Breast epithelium (tissue), 4 donors: ENCODE results near the gene EGR4. TPM values are rescaled to one million over a fixed set of nuclear protein-coding genes. Genes with fewer than 3 reads are reported as not detected.

ENCODE experiments used
- DNase-seq, 2 donors: peaks; one replicate each; pipeline ENCODE4 v3.0.0-alpha.2; 2019; ENCODE audit warnings: low spot score in 2 of 2
- H3K27ac ChIP-seq, 2 donors: fragments of 200-600 bp; sonication (generic) in 1 of 2; one replicate each; pipeline ENCODE4 v1.5.1; 2016 to 2019; ENCODE audit warnings: mild to moderate bottlenecking in 1 of 2
- H3K27me3 ChIP-seq, 2 donors: fragments of 200-600 bp; sonication (generic) in 1 of 2; one replicate each; pipeline versions ENCODE4 v1.5.1 to v1.6.0; 2017 to 2019; ENCODE audit warnings: control low read depth in 1 of 2, mild to moderate bottlenecking in 1 of 2
- H3K36me3 ChIP-seq: fragments of 200-600 bp; one replicate; pipeline ENCODE4 v1.5.1; 2019
- H3K4me1 ChIP-seq, 2 donors: fragments of 200-600 bp; sonication (generic); one replicate each; pipeline ENCODE4 v1.5.1; 2016 to 2019; ENCODE audit warnings: control low read depth in 1 of 2
- H3K4me3 ChIP-seq, 3 donors: fragments of 200-600 bp; sonication (generic); 1 replicate in 2 of 3; 2 replicates in 1 of 3; pipeline ENCODE4 v1.5.1; 2016 to 2019; ENCODE audit warnings: mild to moderate bottlenecking in 3 of 3, moderate library complexity in 2 of 3
- H3K9me3 ChIP-seq, 2 donors: fragments of 200-600 bp; sonication (generic) in 1 of 2; one replicate each; pipeline ENCODE4 v1.5.1; 2016 to 2019; ENCODE audit warnings: control low read depth in 1 of 2
- POLR2A ChIP-seq: fragments of 450-650 bp; IDR thresholded peaks from one replicate; pipeline ENCODE4 v1.6.1; 2016; ENCODE audit warnings: antibody characterized with exemption, mild to moderate bottlenecking, moderate library complexity
- POLR2AphosphoS5 ChIP-seq, 3 donors: sonication (generic); formaldehyde crosslinking; IDR thresholded peaks; one replicate each; pipeline ENCODE4 v1.6.1; 2017; ENCODE audit warnings: antibody characterized with exemption in 3 of 3
- intact Hi-C: fragments of 100-400 bp; cut with DNase I; formaldehyde crosslinking; loops from one replicate; pipeline ENCODE4 v1.15.1; 2023; ENCODE audit warnings: low total_unique reads
- total RNA-seq, 3 donors: library from RNA; depleted of rRNA; stranded (reverse); fragments of >200 nt; gene quantifications; one replicate each; pipeline ENCODE4 v1.1.0, GENCODE V29; 2016
- TF ChIP-seq, protein P1 (sequence below), 3 donors: fragments of 450-650 bp; IDR thresholded peaks; one replicate each; pipeline ENCODE4 v1.5.1; 2016 to 2017; ENCODE audit warnings: antibody characterized with exemption in 3 of 3, mild to moderate bottlenecking in 3 of 3, moderate library complexity in 3 of 3

EGR4 gene
- total RNA-seq, 3 donors from 2014 or later, result not detected

DNA sequence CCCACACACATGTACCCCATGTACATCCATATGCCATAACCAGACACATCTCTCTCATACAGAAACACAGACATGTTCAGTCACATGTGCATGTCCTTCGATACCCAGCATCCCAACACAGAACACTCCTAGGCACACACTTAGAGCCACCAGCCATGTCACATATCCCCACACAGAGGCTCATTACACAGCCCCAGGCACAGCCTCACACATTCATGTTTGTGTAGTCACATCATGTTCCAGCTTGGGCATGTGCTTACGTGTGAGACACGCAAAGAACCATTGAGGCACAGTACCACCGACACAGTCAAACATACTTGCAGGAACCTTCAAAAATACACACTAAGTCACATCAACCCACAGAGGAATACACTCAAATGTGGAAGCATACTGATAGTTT lies 26.3 kb downstream of the EGR4 start:
- DNase-seq, result no peak
- no peaks in the 10 kb centered on the region for H3K9me3 ChIP-seq
- no peak overlapping the region for H3K27ac ChIP-seq
- H3K4me1 ChIP-seq, result peaks cover 0 to 5% of the 10 kb centered on the region in 2 donors
- H3K36me3 ChIP-seq, result no peaks in the 10 kb centered on the region
- H3K4me3 ChIP-seq, result no peak overlapping the region
- TF ChIP-seq, protein P1, sequence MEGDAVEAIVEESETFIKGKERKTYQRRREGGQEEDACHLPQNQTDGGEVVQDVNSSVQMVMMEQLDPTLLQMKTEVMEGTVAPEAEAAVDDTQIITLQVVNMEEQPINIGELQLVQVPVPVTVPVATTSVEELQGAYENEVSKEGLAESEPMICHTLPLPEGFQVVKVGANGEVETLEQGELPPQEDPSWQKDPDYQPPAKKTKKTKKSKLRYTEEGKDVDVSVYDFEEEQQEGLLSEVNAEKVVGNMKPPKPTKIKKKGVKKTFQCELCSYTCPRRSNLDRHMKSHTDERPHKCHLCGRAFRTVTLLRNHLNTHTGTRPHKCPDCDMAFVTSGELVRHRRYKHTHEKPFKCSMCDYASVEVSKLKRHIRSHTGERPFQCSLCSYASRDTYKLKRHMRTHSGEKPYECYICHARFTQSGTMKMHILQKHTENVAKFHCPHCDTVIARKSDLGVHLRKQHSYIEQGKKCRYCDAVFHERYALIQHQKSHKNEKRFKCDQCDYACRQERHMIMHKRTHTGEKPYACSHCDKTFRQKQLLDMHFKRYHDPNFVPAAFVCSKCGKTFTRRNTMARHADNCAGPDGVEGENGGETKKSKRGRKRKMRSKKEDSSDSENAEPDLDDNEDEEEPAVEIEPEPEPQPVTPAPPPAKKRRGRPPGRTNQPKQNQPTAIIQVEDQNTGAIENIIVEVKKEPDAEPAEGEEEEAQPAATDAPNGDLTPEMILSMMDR (IDR thresholded peaks at IDR 0.05), result no peak
- TF ChIP-seq POLR2A (no peak), POLR2AphosphoS5 (IDR thresholded peaks at IDR 0.05) (no peak)
- intact Hi-C loops, result loop anchor here (1.0 kb wide), 1 partner anchor 20 kb away; no protein-coding TSS in a partner anchor
- no peaks in the 10 kb centered on the region for H3K27me3 ChIP-seq

DNA sequence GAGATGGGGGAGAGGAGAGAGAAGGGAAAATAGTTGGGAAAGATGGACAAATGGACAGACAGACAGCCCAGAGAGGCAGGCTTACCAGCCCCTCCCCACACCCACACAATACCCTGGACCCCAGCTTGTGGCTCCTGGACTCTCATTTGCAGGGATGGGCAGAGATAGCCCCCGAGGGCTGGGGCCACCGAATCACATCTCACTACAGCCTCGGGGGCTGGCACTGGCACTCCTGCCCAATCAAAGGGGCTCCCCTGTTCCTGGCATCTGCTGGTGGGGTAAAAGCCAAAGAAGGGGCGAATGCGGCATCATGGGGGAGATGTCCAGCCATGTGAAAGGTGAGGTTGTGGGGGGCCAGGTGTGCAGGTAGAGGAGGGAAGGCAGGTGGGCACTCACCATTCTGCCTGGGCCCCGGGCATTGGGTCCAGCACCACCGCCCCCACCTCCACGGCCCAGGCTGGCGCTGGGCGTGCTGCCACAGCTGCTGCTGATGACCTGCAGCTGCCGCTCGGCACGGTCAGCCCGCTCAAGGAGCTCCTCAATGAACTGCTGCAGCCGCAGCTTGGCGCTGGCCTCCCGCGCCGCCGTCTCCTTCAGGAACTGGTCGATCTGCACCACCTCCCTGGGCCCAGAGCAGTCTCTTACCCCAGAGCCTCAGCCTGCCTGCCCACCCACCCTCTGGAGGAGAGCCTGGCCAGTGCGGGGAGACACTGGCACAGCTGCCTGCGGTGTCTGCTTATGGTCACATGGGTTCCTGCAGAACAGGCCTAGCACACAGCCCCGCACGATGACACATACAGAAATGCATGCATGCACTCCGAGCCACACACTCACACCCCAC lies 27.1 kb downstream of the EGR4 start:
- no peaks in the 10 kb centered on the region for H3K9me3 ChIP-seq
- no peaks in the 10 kb centered on the region for H3K36me3 ChIP-seq
- no peak for TF ChIP-seq POLR2A
- H3K4me1 ChIP-seq, result peaks cover 0 to 5% of the 10 kb centered on the region in 2 donors
- no peak overlapping the region for H3K27ac ChIP-seq
- intact Hi-C loops, result no loop called here
- no peak for DNase-seq
- no peaks in the 10 kb centered on the region for H3K27me3 ChIP-seq
- no peak overlapping the region for H3K4me3 ChIP-seq

DNA sequence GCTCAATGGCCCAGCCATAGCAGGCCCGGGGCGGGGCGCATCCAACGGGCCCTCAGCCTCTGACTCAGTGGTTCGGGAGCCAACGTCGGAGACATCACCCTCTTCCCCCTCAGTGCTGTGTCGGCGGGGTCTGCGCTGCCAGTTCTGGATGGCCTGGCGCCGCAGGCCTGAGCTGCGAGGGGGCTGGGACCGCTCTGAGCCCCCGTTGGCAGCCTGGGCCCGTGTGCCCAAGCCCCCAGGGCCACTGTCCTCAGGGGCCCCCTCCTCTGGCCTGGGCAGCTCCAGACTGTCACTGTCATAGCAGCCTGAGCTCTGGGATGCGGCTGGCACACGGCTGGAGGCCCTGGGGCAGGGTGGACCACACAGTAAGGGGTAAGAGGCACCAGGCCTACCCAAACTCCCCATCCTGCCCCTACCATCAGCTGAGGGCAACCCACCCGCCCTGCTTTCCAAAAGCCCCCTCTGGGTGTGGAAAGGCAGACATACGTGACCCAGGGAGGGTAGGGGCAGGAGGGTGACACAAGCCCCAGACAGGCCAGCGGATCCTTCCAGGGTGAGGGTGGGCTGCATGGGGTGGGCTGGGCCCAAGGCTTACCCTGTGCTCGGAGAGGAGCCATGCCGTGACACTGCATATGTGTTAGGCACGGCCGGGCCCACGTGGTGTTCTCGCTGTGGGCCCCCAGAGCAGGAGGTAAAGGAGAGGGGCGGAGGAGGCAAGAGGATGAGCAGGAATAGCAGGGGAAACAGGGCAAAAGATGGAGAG lies 27.9 kb downstream of the EGR4 start:
- no peaks in the 10 kb centered on the region for H3K36me3 ChIP-seq
- no peak overlapping the region for H3K27ac ChIP-seq
- no peaks in the 10 kb centered on the region for H3K9me3 ChIP-seq
- H3K4me1 ChIP-seq, result peaks cover 0 to 5% of the 10 kb centered on the region in 2 donors
- TF ChIP-seq, protein P1 (IDR thresholded peaks at IDR 0.05), result no peak
- TF ChIP-seq POLR2A (no peak), POLR2AphosphoS5 (IDR thresholded peaks at IDR 0.05) (no peak)
- no peak for DNase-seq
- H3K27me3 ChIP-seq, result no peaks in the 10 kb centered on the region
- intact Hi-C loops, result no loop called here
- H3K4me3 ChIP-seq, result no peak overlapping the region

DNA sequence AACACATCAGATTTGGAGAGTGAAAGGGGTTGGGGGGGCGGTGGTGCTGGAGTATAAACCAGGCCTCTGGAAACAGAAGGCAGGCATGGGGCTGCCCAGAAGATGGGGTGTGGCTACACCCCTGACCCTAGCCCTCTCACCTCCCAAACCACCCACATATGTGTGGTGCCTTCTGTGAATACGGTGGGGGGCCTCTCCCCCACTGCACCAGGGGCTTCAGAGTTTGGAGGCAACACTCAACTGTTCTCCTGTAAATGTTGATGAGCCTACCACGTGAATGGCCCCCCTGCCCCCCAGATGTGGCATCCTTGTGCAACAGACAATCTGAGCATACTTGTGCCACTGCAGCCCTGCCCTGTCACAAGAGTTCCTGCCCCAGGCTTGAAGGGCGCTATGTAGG lies 28.6 kb downstream of the EGR4 start:
- DNase-seq, result no peak
- Histone ChIP-seq H3K4me3 (no peak overlapping the region), H3K27me3 (no peaks in the 10 kb centered on the region), H3K4me1 (peaks cover 0 to 5% of the 10 kb centered on the region in 2 donors), H3K9me3 (no peaks in the 10 kb centered on the region), H3K27ac (no peak overlapping the region), H3K36me3 (no peaks in the 10 kb centered on the region)
- intact Hi-C loops, result no loop called here
- no peak for TF ChIP-seq POLR2AphosphoS5 (IDR thresholded peaks at IDR 0.05)
- no peak for TF ChIP-seq POLR2A
- TF ChIP-seq, protein P1 (IDR thresholded peaks at IDR 0.05), result no peak

DNA sequence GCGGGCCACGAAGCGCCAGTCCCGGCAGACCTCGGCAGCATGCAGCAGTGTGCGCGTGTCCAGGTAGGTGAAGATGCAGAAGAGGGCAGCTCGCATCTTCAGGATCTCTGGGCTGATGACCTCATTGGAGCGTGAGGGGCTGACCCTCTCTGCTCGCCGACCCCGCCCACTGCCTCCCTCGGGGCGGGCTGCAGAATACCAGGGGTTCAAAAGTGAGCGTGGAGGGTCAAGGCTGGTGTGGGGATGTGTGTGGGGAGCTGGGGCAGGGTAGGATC lies 29.1 kb downstream of the EGR4 start:
- no peak overlapping the region for H3K27ac ChIP-seq
- H3K9me3 ChIP-seq, result no peaks in the 10 kb centered on the region
- TF ChIP-seq, protein P1 (IDR thresholded peaks at IDR 0.05), result no peak
- TF ChIP-seq POLR2AphosphoS5 (IDR thresholded peaks at IDR 0.05), result no peak
- TF ChIP-seq POLR2A, result no peak
- intact Hi-C loops, result no loop called here
- no peak for DNase-seq
- H3K36me3 ChIP-seq, result no peaks in the 10 kb centered on the region
- H3K4me1 ChIP-seq, result peaks cover 0 to 5% of the 10 kb centered on the region in 2 donors
- no peaks in the 10 kb centered on the region for H3K27me3 ChIP-seq
- no peak overlapping the region for H3K4me3 ChIP-seq
